Upper lobe of left lung (tissue), 6 donors: Measurements from ENCODE around the gene TBC1D12. TPM values are rescaled to one million over a fixed set of nuclear protein-coding genes. Genes with fewer than 3 reads are reported as not detected.
A peak's percentile ranks its signal among the peaks of the same experiment; 100 is the strongest.

Experiments
- ATAC-seq, 2 donors: fragments of 200-7000 bp; cut with Tn5 transposase; one replicate each; pipeline ENCODE4 v1.9.1; 2022; ENCODE audit warnings: mild to moderate bottlenecking in 2 of 2, moderate library complexity in 2 of 2; ENCODE audit not compliant: low FRiP score in 2 of 2
- DNase-seq, 2 donors: peaks; one replicate each; pipeline ENCODE4 v3.0.0-alpha.2; 2019 to 2020
- H3K27ac ChIP-seq, 4 donors: fragments of 200-600 bp; sonication (generic); one replicate each; pipeline ENCODE4 v1.5.1; 2016 to 2019
- H3K27me3 ChIP-seq, 4 donors: fragments of 200-600 bp; sonication (generic); one replicate each; pipeline ENCODE4 v1.5.1; 2017 to 2019
- H3K36me3 ChIP-seq, 4 donors: fragments of 200-600 bp; sonication (generic); one replicate each; pipeline ENCODE4 v1.5.1; 2016 to 2019
- H3K4me1 ChIP-seq, 4 donors: fragments of 200-600 bp; sonication (generic); one replicate each; pipeline ENCODE4 v1.5.1; 2018 to 2019
- H3K4me3 ChIP-seq, 4 donors: fragments of 200-600 bp; sonication (generic); one replicate each; pipeline ENCODE4 v1.5.1; 2017 to 2019; ENCODE audit warnings: mild to moderate bottlenecking in 2 of 4, moderate library complexity in 1 of 4
- H3K9me3 ChIP-seq, 4 donors: fragments of 200-600 bp; sonication (generic); one replicate each; pipeline ENCODE4 v1.5.1; 2018 to 2019
- CTCF ChIP-seq, 6 experiments: fragments of 450-650 bp in 4 of 6; fragments of 200-600 bp in 2 of 6; sonication (generic) in 2 of 6; IDR thresholded peaks; one replicate each; pipeline ENCODE4 v1.5.1; 2016 to 2019; ENCODE audit warnings: antibody characterized with exemption in 6 of 6
- EP300 ChIP-seq, 4 donors: sonication (generic); formaldehyde crosslinking; IDR thresholded peaks; one replicate each; pipeline ENCODE4 v1.5.1; 2017; ENCODE audit warnings: antibody characterized with exemption in 4 of 4, control low read depth in 2 of 4
- POLR2A ChIP-seq, 4 donors: fragments of 450-650 bp; IDR thresholded peaks; one replicate each; pipeline ENCODE4 v1.5.1; 2016 to 2017; ENCODE audit warnings: antibody characterized with exemption in 4 of 4, mild to moderate bottlenecking in 2 of 4
- POLR2AphosphoS5 ChIP-seq, 2 donors: sonication (generic); formaldehyde crosslinking; IDR thresholded peaks; one replicate each; pipeline ENCODE4 v1.5.1; 2017; ENCODE audit warnings: antibody characterized with exemption in 2 of 2
- WGBS, 2 donors: methylation state at CpG; one replicate each; pipeline ENCODE4 v1.1.5; 2017 to 2018; 5-methylcytosine and 5-hydroxymethylcytosine counted together
- total RNA-seq, 6 donors: library from RNA; depleted of rRNA in 4 of 6; stranded (reverse); fragments of >200 nt in 4 of 6; gene quantifications; one replicate each; pipeline versions ENCODE4 v1.1.0 to v1.2.1, GENCODE V29; 2016 to 2021
- donor health status: DM: no; HTN: no; CAD: no; lungs with moderate emphysema.
- donor health status: DM: no; HTN: yes; CAD: no; lungs with severe emphysema.

Gene TBC1D12
- total RNA-seq, 6 donors from 2014 or later: 10.5 to 36.7 (median 16.5) TPM

- DNase-seq: no peak
- WGBS, 2 donors: 85 to 90% methylated on average over 8 of the region's 8 CpGs
- H3K36me3 ChIP-seq: no peaks in the 10 kb centered on the region
- H3K4me3 ChIP-seq: no peak overlapping the region
- no peaks in the 10 kb centered on the region for H3K27me3 ChIP-seq
- peaks cover 0 to 17% (median 4%) of the 10 kb centered on the region in 4 donors for H3K9me3 ChIP-seq
- TF ChIP-seq CTCF (IDR thresholded peaks at IDR 0.05): no peak
- no peak for TF ChIP-seq POLR2AphosphoS5 (IDR thresholded peaks at IDR 0.05)
- no peak for TF ChIP-seq EP300 (IDR thresholded peaks at IDR 0.05)
- no peak for TF ChIP-seq POLR2A (IDR thresholded peaks at IDR 0.05)
- H3K27ac ChIP-seq: no peak overlapping the region
- no peaks in the 10 kb centered on the region for H3K4me1 ChIP-seq
- peak in 1 of 2 donors; percentile 90 for ATAC-seq
Measured at GRCh38 chr10:94428766-94429707, 26.7 kb downstream of the TBC1D12 start.

GRCh38 chr10:94430701-94431100, 28.4 kb downstream of the TBC1D12 start:
- peaks cover 0 to 10% (median 4%) of the 10 kb centered on the region in 4 donors for H3K9me3 ChIP-seq
- H3K4me1 ChIP-seq: no peaks in the 10 kb centered on the region
- no peak overlapping the region for H3K27ac ChIP-seq
- DNase-seq (no peak), ATAC-seq (no peak)
- 86 to 89% methylated on average over 1 of the region's 1 CpG for WGBS, 2 donors
- H3K4me3 ChIP-seq: no peak overlapping the region
- H3K27me3 ChIP-seq: no peaks in the 10 kb centered on the region
- no peaks in the 10 kb centered on the region for H3K36me3 ChIP-seq
- TF ChIP-seq POLR2A (IDR thresholded peaks at IDR 0.05) (no peak), POLR2AphosphoS5 (IDR thresholded peaks at IDR 0.05) (no peak), EP300 (IDR thresholded peaks at IDR 0.05) (no peak), CTCF (IDR thresholded peaks at IDR 0.05) (no peak)

GRCh38 chr10:94432443-94432842, 30.1 kb downstream of the TBC1D12 start:
- no peak overlapping the region for H3K4me3 ChIP-seq
- no peak for DNase-seq
- H3K36me3 ChIP-seq: no peaks in the 10 kb centered on the region
- peaks cover 0 to 10% (median 0%) of the 10 kb centered on the region in 4 donors for H3K9me3 ChIP-seq
- no peaks in the 10 kb centered on the region for H3K4me1 ChIP-seq
- no peak for TF ChIP-seq POLR2A (IDR thresholded peaks at IDR 0.05)
- no peak for TF ChIP-seq EP300 (IDR thresholded peaks at IDR 0.05)
- TF ChIP-seq POLR2AphosphoS5 (IDR thresholded peaks at IDR 0.05): no peak
- no peak for TF ChIP-seq CTCF (IDR thresholded peaks at IDR 0.05)
- no peak overlapping the region for H3K27ac ChIP-seq
- no peak for ATAC-seq
- no peaks in the 10 kb centered on the region for H3K27me3 ChIP-seq

- Histone ChIP-seq H3K27me3 (no peaks in the 10 kb centered on the region), H3K36me3 (no peaks in the 10 kb centered on the region), H3K9me3 (peaks cover 0 to 11% (median 0%) of the 10 kb centered on the region in 4 donors), H3K4me3 (no peak overlapping the region), H3K27ac (no peak overlapping the region), H3K4me1 (peaks cover 3 to 7% (median 5%) of the 10 kb centered on the region in 4 donors)
- DNase-seq (no peak), ATAC-seq (peak in 1 of 2 donors; percentile 61)
- TF ChIP-seq CTCF (IDR thresholded peaks at IDR 0.05) (no peak), POLR2AphosphoS5 (IDR thresholded peaks at IDR 0.05) (no peak), POLR2A (IDR thresholded peaks at IDR 0.05) (no peak), EP300 (IDR thresholded peaks at IDR 0.05) (no peak)
- WGBS, 2 donors: 32 to 40% methylated on average over 4 of the region's 4 CpGs
Measured at GRCh38 chr10:94439275-94439861, 37.0 kb downstream of the TBC1D12 start.
